RWPE2 (cell line): ENCODE data around the gene GTF3C2.
"Not testable (repeated sequence)": the region's sequence is repeated elsewhere in the genome, so short reads cannot be mapped to it uniquely, and the experiment has no call there.

Source experiments
- ATAC-seq: fragments of 200-7000 bp; cut with Tn5 transposase; 3 replicates; pipeline ENCODE4 v1.9.1; 2021; ENCODE audit warnings: low read depth
- DNase-seq: peaks from one replicate; pipeline ENCODE4 v3.0.0-alpha.2; 2020; ENCODE audit warnings: low spot score
- H3K27ac ChIP-seq: fragments of 450-650 bp; 2 replicates; pipeline ENCODE4 v1.5.1; 2017; ENCODE audit warnings: mild to moderate bottlenecking; ENCODE audit not compliant: poor library complexity, severe bottlenecking
- H3K27me3 ChIP-seq: fragments of 250-450 bp; sonication (Bioruptor Pico); 2 replicates; pipeline ENCODE4 v1.5.1; 2021; ENCODE audit warnings: mild to moderate bottlenecking, moderate library complexity; ENCODE audit not compliant: insufficient read depth, poor library complexity, severe bottlenecking
- H3K36me3 ChIP-seq: fragments of 250-450 bp; sonication (Bioruptor Pico); 2 replicates; pipeline ENCODE4 v1.5.1; 2020; ENCODE audit warnings: low read depth, mild to moderate bottlenecking, moderate library complexity
- H3K4me1 ChIP-seq: fragments of 250-450 bp; sonication (Bioruptor Pico); 2 replicates; pipeline ENCODE4 v1.5.1; 2021; ENCODE audit warnings: mild to moderate bottlenecking, moderate library complexity; ENCODE audit not compliant: insufficient read depth, poor library complexity, severe bottlenecking
- H3K4me3 ChIP-seq: fragments of 250-450 bp; sonication (Bioruptor Pico); 2 replicates; pipeline ENCODE4 v1.5.1; 2021; ENCODE audit warnings: mild to moderate bottlenecking, moderate library complexity; ENCODE audit not compliant: severe bottlenecking
- H3K9me3 ChIP-seq: fragments of 250-450 bp; sonication (Bioruptor Pico); 2 replicates; pipeline ENCODE4 v1.5.1; 2021; ENCODE audit warnings: mild to moderate bottlenecking, moderate library complexity; ENCODE audit not compliant: severe bottlenecking
- CTCF ChIP-seq: fragments of 450-650 bp; IDR thresholded peaks from one replicate; pipeline ENCODE4 v1.5.1; 2017; ENCODE audit warnings: mild to moderate bottlenecking, moderate library complexity; ENCODE audit not compliant: poor library complexity, severe bottlenecking

The GTF3C2 gene

GRCh38 chr2:27304488-27305240, 51.9 kb downstream of the GTF3C2 start:
- no peaks in the 10 kb centered on the region for H3K9me3 ChIP-seq
- H3K36me3 ChIP-seq: no peaks in the 10 kb centered on the region
- no peak for TF ChIP-seq CTCF
- ATAC-seq (no peak), DNase-seq (no peak)
- H3K27me3 ChIP-seq: peaks cover 46% of the 10 kb centered on the region
- H3K4me3 ChIP-seq: no peak overlapping the region
- no peak overlapping the region for H3K27ac ChIP-seq
- no peaks in the 10 kb centered on the region for H3K4me1 ChIP-seq

GRCh38 chr2:27303093-27304025, 53.2 kb downstream of the GTF3C2 start:
- H3K36me3 ChIP-seq: no peaks in the 10 kb centered on the region
- DNase-seq (no peak), ATAC-seq (peak; percentile 22; the same call in 1 of the 3 replicates)
- no peaks in the 10 kb centered on the region for H3K9me3 ChIP-seq
- H3K4me1 ChIP-seq: no peaks in the 10 kb centered on the region
- no peak overlapping the region for H3K27ac ChIP-seq
- peak; percentile 95 for TF ChIP-seq CTCF
- peaks cover 39% of the 10 kb centered on the region for H3K27me3 ChIP-seq
- H3K4me3 ChIP-seq: no peak overlapping the region

- H3K36me3 ChIP-seq, H3K4me3 ChIP-seq, H3K27ac ChIP-seq, H3K4me1 ChIP-seq, H3K9me3 ChIP-seq, ATAC-seq, DNase-seq: not testable (repeated sequence)
- peaks cover 12% of the 10 kb centered on the region for H3K27me3 ChIP-seq
These were observed 56.0 kb downstream of the GTF3C2 start for GRCh38 chr2:27300606-27301005.

GRCh38 chr2:27298391-27299080, 58.0 kb downstream of the GTF3C2 start:
- no peak for ATAC-seq
- no peak overlapping the region for H3K27ac ChIP-seq

More at GRCh38 chr2:27298391-27299080, 58.0 kb downstream of the GTF3C2 start:
- Histone ChIP-seq H3K36me3 (no peaks in the 10 kb centered on the region), H3K4me3 (no peak overlapping the region), H3K9me3 (no peaks in the 10 kb centered on the region), H3K27me3 (no peaks in the 10 kb centered on the region), H3K4me1 (peaks cover 4% of the 10 kb centered on the region)
- DNase-seq: no peak
- TF ChIP-seq CTCF: no peak
